Endothelial cell (in vitro differentiated cells): ENCODE data around the gene KCNQ1OT1. TPM values are rescaled to one million over a fixed set of nuclear protein-coding genes. Genes with fewer than 3 reads are reported as not detected.

ENCODE experiments used
- DNase-seq: peaks from one replicate; pipeline ENCODE4 v3.0.0; 2021; ENCODE audit warnings: low spot score
- H3K27ac Mint-ChIP-seq: one replicate; pipeline ENCODE4 v1.8.0; 2021; ENCODE audit warnings: mixed read lengths, inconsistent platforms; ENCODE audit not compliant: unreplicated experiment
- H3K27me3 Mint-ChIP-seq: one replicate; pipeline ENCODE4 v1.8.0; 2021; ENCODE audit warnings: mild to moderate bottlenecking, moderate library complexity, mixed read lengths, inconsistent platforms; ENCODE audit not compliant: unreplicated experiment
- H3K36me3 Mint-ChIP-seq: one replicate; pipeline ENCODE4 v1.8.0; 2021; ENCODE audit warnings: mild to moderate bottlenecking, low read depth, mixed read lengths, inconsistent platforms; ENCODE audit not compliant: unreplicated experiment
- H3K4me1 Mint-ChIP-seq: one replicate; pipeline ENCODE4 v1.8.0; 2021; ENCODE audit warnings: mild to moderate bottlenecking, mixed read lengths, inconsistent platforms; ENCODE audit not compliant: unreplicated experiment
- H3K4me3 Mint-ChIP-seq: one replicate; pipeline ENCODE4 v1.8.0; 2021; ENCODE audit warnings: mild to moderate bottlenecking, mixed read lengths, inconsistent platforms; ENCODE audit not compliant: unreplicated experiment
- H3K9me3 Mint-ChIP-seq: one replicate; pipeline ENCODE4 v1.8.0; 2021; ENCODE audit warnings: mixed read lengths, inconsistent platforms; ENCODE audit not compliant: unreplicated experiment
- CTCF ChIP-seq: fragments of 200-600 bp; sonication (generic); IDR thresholded peaks from one replicate; pipeline ENCODE4 v1.5.0; 2021; ENCODE audit warnings: antibody characterized with exemption; ENCODE audit not compliant: unreplicated experiment
- total RNA-seq: library from RNA; stranded (reverse); fragmentation: NEBNext Ultra II Directional; extraction: Animal tissue kit (Norgen Biotek cat#: 25700); gene quantifications from one replicate; pipeline ENCODE4 v1.2.1, GENCODE V29; 2021; ENCODE audit not compliant: unreplicated experiment

Gene KCNQ1OT1
- total RNA-seq, 1 donor from 2014 or later = 1.2 TPM

- no peak for DNase-seq
- Mint-ChIP-seq H3K9me3 (no peaks in the 10 kb centered on the region), H3K4me3 (no peak overlapping the region), H3K27me3 (peaks cover 14% of the 10 kb centered on the region), H3K4me1 (peaks cover 6% of the 10 kb centered on the region), H3K27ac (no peak overlapping the region), H3K36me3 (no peaks in the 10 kb centered on the region)
- no peak for TF ChIP-seq CTCF
Observed at GRCh38 chr11:2732940-2733628, 33.3 kb upstream of the KCNQ1OT1 start.

- TF ChIP-seq CTCF = no peak
- Mint-ChIP-seq H3K36me3 (no peaks in the 10 kb centered on the region), H3K4me3 (no peak overlapping the region), H3K27ac (no peak overlapping the region), H3K9me3 (no peaks in the 10 kb centered on the region), H3K4me1 (peaks cover 3% of the 10 kb centered on the region), H3K27me3 (peaks cover 13% of the 10 kb centered on the region)
- no peak for DNase-seq
Observed at GRCh38 chr11:2732261-2732939, 32.6 kb upstream of the KCNQ1OT1 start.

- Mint-ChIP-seq H3K27me3 (peaks cover 13% of the 10 kb centered on the region), H3K27ac (no peak overlapping the region), H3K9me3 (no peaks in the 10 kb centered on the region), H3K4me1 (peaks cover 2% of the 10 kb centered on the region), H3K36me3 (no peaks in the 10 kb centered on the region), H3K4me3 (no peak overlapping the region)
- no peak for TF ChIP-seq CTCF
- DNase-seq = no peak
Observed at GRCh38 chr11:2731130-2732125, 31.6 kb upstream of the KCNQ1OT1 start.

GRCh38 chr11:2730272-2731129, 30.7 kb upstream of the KCNQ1OT1 start:
- Mint-ChIP-seq H3K27ac (no peak overlapping the region), H3K27me3 (peaks cover 13% of the 10 kb centered on the region), H3K4me3 (no peak overlapping the region), H3K4me1 (peaks cover 2% of the 10 kb centered on the region), H3K36me3 (no peaks in the 10 kb centered on the region), H3K9me3 (no peaks in the 10 kb centered on the region)
- DNase-seq = no peak
- TF ChIP-seq CTCF = no peak
